ENCODE measurements around the gene BTBD7.

The BTBD7 gene

GRCh38 chr14:93317875-93318807, 14.7 kb downstream of the BTBD7 start:
- TF ChIP-seq ZFX (IDR thresholded peaks at IDR 0.05) = no peak
- no peak for TF ChIP-seq CTCF (conservative IDR thresholded peaks at IDR 0.05)
- H3K27ac ChIP-seq = no peak overlapping the region

- TF ChIP-seq ZFX (IDR thresholded peaks at IDR 0.05) (no peak), CTCF (conservative IDR thresholded peaks at IDR 0.05) (no peak)
- H3K27ac ChIP-seq = peak overlapping the region; percentile 34
Measured at GRCh38 chr14:93317210-93317874, 15.5 kb downstream of the BTBD7 start.

GRCh38 chr14:93316716-93317115, 16.1 kb downstream of the BTBD7 start:
- peak overlapping the region; percentile 34 for H3K27ac ChIP-seq
- no peak for TF ChIP-seq CTCF (conservative IDR thresholded peaks at IDR 0.05)
- no peak for TF ChIP-seq ZFX (IDR thresholded peaks at IDR 0.05)

GRCh38 chr14:93315575-93315974, 17.3 kb downstream of the BTBD7 start:
- H3K27ac ChIP-seq = no peak overlapping the region
- TF ChIP-seq CTCF (conservative IDR thresholded peaks at IDR 0.05) = no peak
- no peak for TF ChIP-seq ZFX (IDR thresholded peaks at IDR 0.05)

GRCh38 chr14:93311082-93311481, 21.8 kb downstream of the BTBD7 start:
- TF ChIP-seq ZFX (IDR thresholded peaks at IDR 0.05) (no peak), CTCF (conservative IDR thresholded peaks at IDR 0.05) (no peak)

GRCh38 chr14:93309427-93309966, 23.3 kb downstream of the BTBD7 start:
- TF ChIP-seq CTCF (conservative IDR thresholded peaks at IDR 0.05) (no peak), ZFX (IDR thresholded peaks at IDR 0.05) (no peak)
- no peak overlapping the region for H3K27ac ChIP-seq

More at GRCh38 chr14:93311082-93311481, 21.8 kb downstream of the BTBD7 start:
- no peak overlapping the region for H3K27ac ChIP-seq
